HuH-7 (cell line): Measurements from ENCODE around the gene DGKG.

Source experiments
- DNase-seq: peaks from one replicate; pipeline ENCODE4 v3.0.0; 2011; ENCODE audit warnings: low spot score

DGKG gene

GRCh38 chr3:186241910-186242821 is 119.9 kb downstream of the DGKG start:
- peak; percentile 74 for DNase-seq

- no peak for DNase-seq
Observed at GRCh38 chr3:186239321-186239720, 122.7 kb downstream of the DGKG start.

DNA sequence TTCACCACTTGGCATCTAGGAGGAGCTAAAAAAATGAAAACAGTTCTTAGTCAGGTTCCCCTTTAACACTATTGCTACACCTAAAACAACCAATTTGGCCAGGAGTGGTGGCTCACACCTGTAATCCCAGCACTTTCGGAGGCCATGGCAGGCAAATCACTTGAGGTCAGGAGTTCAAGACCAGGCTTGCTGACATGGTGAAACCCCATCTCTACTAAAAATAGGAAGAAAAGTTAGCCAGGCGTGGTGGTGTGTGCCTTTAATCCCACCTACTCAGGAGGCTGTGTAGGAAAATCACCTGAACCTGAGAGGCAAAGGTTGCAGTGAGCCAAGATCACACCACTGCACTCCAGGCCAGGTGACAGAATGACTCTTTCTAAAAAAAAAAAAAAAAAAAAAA is 124.1 kb downstream of the DGKG start:
- DNase-seq = no peak

- DNase-seq = no peak
Observed at GRCh38 chr3:186236357-186237020, 125.5 kb downstream of the DGKG start.

GRCh38 chr3:186235554-186235953 is 126.5 kb downstream of the DGKG start:
- no peak for DNase-seq

DNA sequence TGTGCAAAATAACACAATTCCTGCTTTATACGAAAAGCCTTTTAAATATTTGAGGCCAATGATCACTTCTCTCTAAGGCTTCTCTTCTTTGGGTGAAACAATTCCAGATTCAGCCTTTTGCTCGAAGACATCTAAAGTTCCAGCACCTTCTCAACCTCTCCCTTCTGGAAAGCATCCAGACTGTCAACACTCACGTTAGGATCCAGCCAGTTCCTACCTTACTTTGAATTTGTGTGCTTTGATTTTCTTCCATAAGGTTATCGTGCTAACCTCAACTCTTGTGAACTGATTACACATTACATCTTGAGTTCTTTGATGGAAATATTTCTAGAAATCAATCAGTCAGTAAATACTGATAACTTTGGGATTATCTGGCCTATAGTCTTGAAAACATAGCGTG is 127.9 kb downstream of the DGKG start:
- no peak for DNase-seq

- no peak for DNase-seq
Observed at GRCh38 chr3:186226482-186226881, 135.6 kb downstream of the DGKG start.

DNA sequence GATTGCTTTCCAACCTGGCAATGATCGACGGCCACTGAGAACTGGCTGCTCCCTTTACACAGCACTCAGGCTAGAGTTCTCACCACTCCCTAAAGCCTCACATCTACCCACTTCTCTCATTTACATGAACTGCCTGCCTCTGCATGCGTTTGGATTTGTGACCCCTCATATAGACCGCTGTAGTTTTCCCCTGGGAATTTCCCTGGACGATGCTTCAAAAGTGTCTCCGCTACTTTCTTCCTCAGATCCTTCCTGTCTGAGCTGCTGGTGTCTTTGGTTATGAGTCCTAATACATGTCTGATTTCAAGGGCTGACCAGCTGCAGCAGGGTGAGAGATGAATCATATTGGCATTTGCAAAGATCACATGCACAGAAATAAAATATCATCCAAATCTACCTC is 136.4 kb downstream of the DGKG start:
- no peak for DNase-seq

GRCh38 chr3:186224041-186224610 is 137.9 kb downstream of the DGKG start:
- DNase-seq = no peak

GRCh38 chr3:186223476-186223875 is 138.6 kb downstream of the DGKG start:
- no peak for DNase-seq

GRCh38 chr3:186221760-186222378 is 140.2 kb downstream of the DGKG start:
- DNase-seq = no peak

DNA sequence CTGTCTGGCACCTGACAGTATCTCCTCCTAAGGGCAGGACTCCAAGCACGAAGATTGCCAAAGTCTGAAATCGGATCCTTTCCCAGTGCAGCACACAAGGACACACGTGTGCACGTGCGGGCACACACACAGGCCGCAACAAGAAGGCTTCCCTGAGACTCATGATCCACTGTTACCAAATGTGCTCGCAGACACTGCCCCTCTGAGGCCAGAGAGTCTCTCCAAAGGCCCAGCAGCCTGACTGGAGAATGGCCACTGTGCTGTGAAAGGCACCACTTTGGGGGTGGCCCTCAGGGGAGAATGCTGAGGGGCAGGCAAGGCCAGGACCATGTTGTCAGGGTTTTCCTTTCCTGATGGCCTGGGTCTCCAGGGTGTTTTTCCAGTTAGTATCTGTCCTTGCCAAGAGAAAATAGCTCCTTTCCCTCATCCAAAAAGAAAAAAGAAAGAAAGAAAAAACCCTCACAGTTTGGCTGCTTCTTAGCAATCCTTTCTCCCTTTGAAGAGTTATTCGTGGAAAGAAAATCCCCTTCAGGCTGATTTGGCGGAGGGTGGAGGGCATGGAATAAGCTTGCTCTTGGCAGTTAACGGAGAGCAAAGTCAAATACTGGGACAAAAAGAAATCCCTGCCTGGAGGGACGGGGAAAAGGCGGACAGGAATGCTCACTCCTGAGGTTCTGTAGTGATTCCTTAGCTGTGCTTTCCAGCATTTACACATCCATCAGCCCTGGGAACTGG is 141.0 kb downstream of the DGKG start:
- no peak for DNase-seq

- DNase-seq = no peak
Observed at GRCh38 chr3:186220365-186220764, 141.7 kb downstream of the DGKG start.

DNA sequence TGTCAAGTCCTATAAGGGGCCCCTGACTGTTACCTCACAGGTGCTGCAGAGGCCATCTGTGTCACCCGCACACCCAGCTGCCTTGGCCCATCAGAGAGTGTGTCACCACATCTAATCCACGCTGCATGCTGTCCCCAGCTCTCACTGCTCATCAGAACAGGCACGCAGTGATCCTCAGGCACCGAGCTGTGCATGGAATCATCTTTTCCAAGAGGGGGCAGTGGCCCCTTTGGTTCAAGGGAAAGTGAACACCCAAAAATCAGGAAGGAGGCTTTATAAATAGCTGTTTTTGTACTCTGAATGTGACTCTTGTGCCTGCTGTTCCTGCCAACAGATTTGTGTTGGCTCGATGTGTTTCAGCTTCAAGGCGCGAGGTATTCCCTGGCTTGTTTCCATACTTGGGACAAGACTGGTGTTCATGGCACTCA is 142.8 kb downstream of the DGKG start:
- no peak for DNase-seq

DNA sequence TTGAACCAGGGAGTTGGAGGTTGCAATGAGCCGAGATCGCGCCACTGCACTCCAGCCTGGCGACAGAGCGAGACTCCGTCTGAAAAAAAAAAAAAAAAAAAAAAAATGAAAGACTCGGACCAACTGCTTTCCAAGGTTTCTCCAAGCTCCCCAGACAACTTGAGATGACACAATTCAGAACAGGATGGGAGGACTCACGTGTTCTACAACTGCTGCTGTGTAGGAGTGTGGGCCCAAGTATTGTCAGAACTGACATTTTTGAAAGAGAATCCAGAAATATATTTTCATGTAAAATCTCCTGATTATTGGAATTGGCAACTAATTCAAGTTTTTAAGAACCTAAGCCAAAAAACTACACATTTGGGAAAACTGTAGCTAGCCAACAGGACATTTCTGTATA is 143.6 kb downstream of the DGKG start:
- DNase-seq = no peak

- no peak for DNase-seq
Observed at GRCh38 chr3:186217820-186218164, 144.2 kb downstream of the DGKG start.

GRCh38 chr3:186216900-186217819 is 144.9 kb downstream of the DGKG start:
- no peak for DNase-seq

DNA sequence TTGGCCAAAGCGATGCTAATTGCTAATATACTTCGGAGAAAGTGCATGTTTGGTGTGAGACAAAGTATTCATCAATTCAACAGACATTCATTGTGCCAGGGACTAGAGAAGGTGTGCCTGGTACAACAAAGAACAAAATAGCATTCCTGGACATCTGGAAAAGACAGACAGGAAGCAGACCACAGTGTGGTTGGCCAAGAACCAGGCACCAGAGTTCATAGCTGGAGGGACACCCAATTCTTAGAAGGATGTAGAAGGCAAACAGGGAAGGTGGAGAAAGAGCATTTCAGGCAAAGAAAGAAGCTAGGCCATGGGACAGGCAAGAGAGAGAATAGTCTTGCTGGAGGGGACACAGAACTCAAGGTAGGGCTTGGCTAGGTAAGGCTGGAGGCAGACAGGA is 147.4 kb downstream of the DGKG start:
- no peak for DNase-seq

DNA sequence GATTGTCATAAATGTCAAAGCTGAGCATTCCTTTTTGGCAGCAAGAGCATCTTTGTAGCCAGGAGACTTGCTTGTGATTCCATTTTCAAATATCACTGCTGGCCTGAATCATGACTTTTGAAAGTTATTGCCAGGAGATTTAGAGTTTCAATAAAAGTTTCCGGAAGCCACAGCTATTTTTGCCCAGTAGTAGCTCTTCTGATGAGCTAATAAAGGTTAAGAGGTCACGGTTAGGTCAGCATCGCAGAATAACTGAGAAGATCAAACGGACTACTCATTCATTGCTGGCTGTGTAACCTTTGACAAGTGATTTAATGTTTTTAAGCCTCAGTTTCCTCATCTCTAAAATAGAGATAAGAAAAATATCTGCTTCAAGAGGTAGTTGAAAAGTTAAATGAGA is 148.1 kb downstream of the DGKG start:
- no peak for DNase-seq

DNA sequence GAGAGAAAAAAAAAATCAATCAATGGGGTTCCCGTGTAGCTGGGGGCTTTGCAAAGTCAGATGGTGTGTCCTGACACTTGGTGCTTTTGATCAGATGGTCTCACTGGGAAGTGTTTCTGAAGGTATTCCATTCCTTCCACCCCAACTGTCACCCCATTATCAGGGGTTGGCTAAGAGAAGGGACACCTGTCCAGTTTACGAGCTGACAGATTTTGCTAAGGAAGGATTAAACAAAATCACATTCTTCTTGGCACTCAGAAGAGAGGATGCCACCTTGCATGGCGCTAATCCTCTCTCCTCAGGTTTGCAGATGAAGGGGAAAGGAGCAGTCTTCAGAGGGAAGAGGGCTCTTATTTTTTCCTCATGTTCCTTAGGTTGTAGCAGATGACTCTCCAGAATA is 149.4 kb downstream of the DGKG start:
- no peak for DNase-seq
